Duodenal mucosa (tissue), 2 donors: ENCODE results near the gene MAML2.

Experiments
- H3K27ac ChIP-seq: one replicate; pipeline ENCODE4 v1.7.0; 2013; ENCODE audit warnings: low read depth, low read length
- H3K27me3 ChIP-seq, 2 donors: one replicate each; pipeline ENCODE4 v1.7.0; 2013; ENCODE audit warnings: low read length in 2 of 2, control low read depth in 1 of 2; ENCODE audit not compliant: insufficient read depth in 2 of 2, control insufficient read depth in 1 of 2
- H3K36me3 ChIP-seq, 2 donors: one replicate each; pipeline ENCODE4 v1.7.0; 2013; ENCODE audit warnings: low read length in 2 of 2, control low read depth in 1 of 2; ENCODE audit not compliant: insufficient read depth in 2 of 2, control insufficient read depth in 1 of 2
- H3K4me1 ChIP-seq, 2 donors: one replicate each; pipeline ENCODE4 v1.7.0; 2013; ENCODE audit warnings: low read length in 2 of 2, control low read depth in 1 of 2; ENCODE audit not compliant: insufficient read depth in 2 of 2, control insufficient read depth in 1 of 2
- H3K4me3 ChIP-seq, 2 donors: one replicate each; pipeline ENCODE4 v1.7.0; 2013; ENCODE audit warnings: low read length in 2 of 2, low read depth in 1 of 2
- H3K9ac ChIP-seq, 2 donors: one replicate each; pipeline ENCODE4 v1.7.0; 2013; ENCODE audit warnings: low read length in 2 of 2, low read depth in 1 of 2
- H3K9me3 ChIP-seq, 2 donors: one replicate each; pipeline ENCODE4 v1.7.0; 2013; ENCODE audit warnings: low read length in 2 of 2, control low read depth in 1 of 2; ENCODE audit not compliant: control insufficient read depth in 1 of 2

The MAML2 gene

GRCh38 chr11:96232132-96232531 is 110.9 kb downstream of the MAML2 start:
- H3K27ac ChIP-seq: no peak overlapping the region

GRCh38 chr11:96230686-96231085 is 112.3 kb downstream of the MAML2 start:
- H3K4me1 ChIP-seq: no peaks in the 10 kb centered on the region
- H3K9ac ChIP-seq: no peak overlapping the region
- H3K4me3 ChIP-seq: no peak overlapping the region

More at GRCh38 chr11:96232132-96232531, 110.9 kb downstream of the MAML2 start:
- H3K4me1 ChIP-seq: no peaks in the 10 kb centered on the region
- no peaks in the 10 kb centered on the region for H3K36me3 ChIP-seq
- H3K9me3 ChIP-seq: no peaks in the 10 kb centered on the region
- H3K4me3 ChIP-seq: no peak overlapping the region
- no peaks in the 10 kb centered on the region for H3K27me3 ChIP-seq
- H3K9ac ChIP-seq: no peak overlapping the region

GRCh38 chr11:96229354-96229977 is 113.5 kb downstream of the MAML2 start:
- Histone ChIP-seq H3K9ac (no peak overlapping the region), H3K27ac (no peak overlapping the region), H3K9me3 (no peaks in the 10 kb centered on the region), H3K4me3 (no peak overlapping the region), H3K36me3 (no peaks in the 10 kb centered on the region), H3K4me1 (no peaks in the 10 kb centered on the region), H3K27me3 (no peaks in the 10 kb centered on the region)

More at GRCh38 chr11:96230686-96231085, 112.3 kb downstream of the MAML2 start:
- Histone ChIP-seq H3K27ac (no peak overlapping the region), H3K9me3 (no peaks in the 10 kb centered on the region), H3K27me3 (no peaks in the 10 kb centered on the region), H3K36me3 (no peaks in the 10 kb centered on the region)

DNA sequence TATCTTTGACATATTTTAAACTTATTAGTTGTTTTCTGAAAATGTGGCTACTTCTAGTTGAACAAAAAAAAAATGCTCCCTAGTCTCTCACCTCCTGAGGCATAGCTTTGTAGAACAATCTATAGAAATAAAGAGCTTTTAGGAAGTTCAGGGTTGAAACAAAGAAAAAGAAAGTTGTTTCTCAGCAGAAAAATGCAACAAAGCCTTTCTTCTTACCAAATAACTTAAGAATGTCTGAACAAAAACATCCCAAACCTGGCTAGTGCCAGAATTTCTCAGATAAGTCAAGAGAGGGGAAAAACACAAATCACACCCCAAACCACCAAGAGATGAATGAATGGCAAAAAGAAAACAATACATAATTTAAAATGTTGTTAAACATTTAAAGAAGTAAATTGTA is 114.1 kb downstream of the MAML2 start:
- Histone ChIP-seq H3K9me3 (no peaks in the 10 kb centered on the region), H3K27me3 (no peaks in the 10 kb centered on the region), H3K36me3 (no peaks in the 10 kb centered on the region), H3K27ac (peak overlapping the region; percentile 45), H3K4me1 (no peaks in the 10 kb centered on the region), H3K4me3 (no peak overlapping the region), H3K9ac (no peak overlapping the region)

GRCh38 chr11:96228473-96228891 is 114.5 kb downstream of the MAML2 start:
- H3K4me3 ChIP-seq: no peak overlapping the region
- H3K4me1 ChIP-seq: no peaks in the 10 kb centered on the region
- H3K27ac ChIP-seq: peak overlapping the region; percentile 45
- H3K27me3 ChIP-seq: no peaks in the 10 kb centered on the region
- H3K36me3 ChIP-seq: no peaks in the 10 kb centered on the region
- H3K9me3 ChIP-seq: no peaks in the 10 kb centered on the region
- no peak overlapping the region for H3K9ac ChIP-seq

DNA sequence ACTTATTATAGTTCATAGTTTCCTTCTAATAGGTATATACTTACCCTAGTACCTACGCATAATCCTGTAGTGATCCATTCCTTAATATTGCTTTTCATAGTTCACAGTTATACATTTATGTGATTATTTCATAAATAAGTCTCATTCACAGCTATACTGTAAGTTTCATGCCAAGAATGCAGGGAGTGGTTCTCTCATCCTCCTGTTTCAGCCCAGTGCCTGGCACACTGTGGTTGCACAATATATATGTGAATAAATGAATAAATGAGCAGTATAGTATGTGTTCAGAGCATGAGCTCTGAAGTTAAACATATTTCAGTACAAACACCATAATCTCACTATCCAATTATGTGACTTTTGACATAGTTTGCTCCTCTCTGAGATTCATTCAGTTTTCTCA is 115.8 kb downstream of the MAML2 start:
- Histone ChIP-seq H3K9me3 (no peaks in the 10 kb centered on the region), H3K36me3 (no peaks in the 10 kb centered on the region), H3K4me3 (no peak overlapping the region), H3K9ac (no peak overlapping the region), H3K4me1 (no peaks in the 10 kb centered on the region), H3K27me3 (no peaks in the 10 kb centered on the region), H3K27ac (no peak overlapping the region)

DNA sequence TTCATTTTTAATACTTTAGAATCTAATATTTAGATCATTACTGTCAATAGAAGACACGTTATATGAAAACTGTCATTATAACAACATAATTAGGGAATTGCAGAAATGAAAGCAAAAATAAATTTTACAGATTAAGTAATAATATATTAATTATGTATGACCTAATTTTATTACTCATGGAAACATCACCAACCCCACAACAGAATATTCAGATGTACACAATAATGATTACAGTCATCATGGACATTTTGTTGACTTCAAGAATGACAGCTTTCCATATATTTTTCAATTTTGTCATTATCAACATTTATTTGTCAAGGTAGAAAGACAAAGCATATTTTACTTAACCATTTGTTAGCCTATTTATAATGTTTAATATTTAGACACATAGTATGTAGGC is 119.9 kb downstream of the MAML2 start:
- no peak overlapping the region for H3K9ac ChIP-seq
- peaks cover 0 to 6% of the 10 kb centered on the region in 2 donors for H3K4me1 ChIP-seq

GRCh38 chr11:96222102-96222501 is 120.9 kb downstream of the MAML2 start:
- no peak overlapping the region for H3K9ac ChIP-seq
- no peaks in the 10 kb centered on the region for H3K9me3 ChIP-seq
- peaks cover 0 to 8% of the 10 kb centered on the region in 2 donors for H3K4me1 ChIP-seq
- H3K36me3 ChIP-seq: no peaks in the 10 kb centered on the region
- no peak overlapping the region for H3K27ac ChIP-seq
- H3K4me3 ChIP-seq: no peak overlapping the region
- H3K27me3 ChIP-seq: no peaks in the 10 kb centered on the region

More for the DNA sequence above, 119.9 kb downstream of the MAML2 start:
- H3K27me3 ChIP-seq: no peaks in the 10 kb centered on the region
- no peak overlapping the region for H3K27ac ChIP-seq
- no peak overlapping the region for H3K4me3 ChIP-seq
- no peaks in the 10 kb centered on the region for H3K36me3 ChIP-seq
- no peaks in the 10 kb centered on the region for H3K9me3 ChIP-seq

GRCh38 chr11:96221244-96222070 is 121.5 kb downstream of the MAML2 start:
- Histone ChIP-seq H3K4me3 (no peak overlapping the region), H3K36me3 (no peaks in the 10 kb centered on the region), H3K27ac (no peak overlapping the region), H3K9ac (no peak overlapping the region), H3K27me3 (no peaks in the 10 kb centered on the region), H3K4me1 (peaks cover 5 to 14% of the 10 kb centered on the region in 2 donors), H3K9me3 (no peaks in the 10 kb centered on the region)

DNA sequence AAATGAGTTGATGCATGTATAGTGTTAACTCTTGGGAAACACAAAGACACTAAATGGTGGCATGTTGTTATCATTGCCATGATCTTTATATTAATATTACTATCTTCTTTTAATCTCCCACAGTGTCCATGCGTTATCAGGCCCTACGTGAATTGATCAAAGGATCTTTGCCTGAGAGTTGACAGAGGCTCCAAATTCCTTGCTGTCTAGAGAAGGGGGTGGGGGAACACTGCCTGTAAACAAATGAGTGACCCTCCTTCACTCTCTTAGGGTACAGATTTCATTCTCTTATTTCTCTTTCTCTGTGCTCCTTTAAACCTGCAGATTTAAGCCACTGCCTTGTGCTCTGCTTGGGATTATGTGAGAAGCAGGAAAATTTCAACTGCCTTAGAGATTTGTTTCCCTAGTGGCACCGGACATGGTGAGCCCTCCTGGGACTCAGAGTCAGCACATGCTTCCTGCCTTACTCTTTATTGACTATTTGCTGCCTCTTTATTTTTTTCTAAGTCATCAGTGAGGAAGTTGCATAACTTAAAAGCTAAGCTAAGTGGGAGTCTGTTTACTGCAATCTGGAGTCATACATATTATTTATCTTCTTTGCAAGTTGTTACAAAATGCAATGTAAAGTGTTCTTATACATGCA is 122.9 kb downstream of the MAML2 start:
- H3K36me3 ChIP-seq: no peaks in the 10 kb centered on the region
- H3K4me3 ChIP-seq: no peak overlapping the region
- H3K27me3 ChIP-seq: no peaks in the 10 kb centered on the region
- no peak overlapping the region for H3K27ac ChIP-seq
- no peak overlapping the region for H3K9ac ChIP-seq
- no peaks in the 10 kb centered on the region for H3K9me3 ChIP-seq
- H3K4me1 ChIP-seq: peaks cover 19 to 26% of the 10 kb centered on the region in 2 donors
